Measurements from ENCODE around the gene ACTA2. TPM values are rescaled to one million over a fixed set of nuclear protein-coding genes. Genes with fewer than 3 reads are reported as not detected.

ACTA2 gene
- total RNA-seq, 6 experiments from 2014 or later = 112 to 178 (median 164) TPM

- Mint-ChIP-seq H3K4me1 (ENCODE audit: low read depth) (peaks cover 16% of the 10 kb centered on the region), H3K27me3 (ENCODE audit: insufficient read depth) (no peaks in the 10 kb centered on the region), H3K9me3 (no peaks in the 10 kb centered on the region), H3K27ac (no peak overlapping the region), H3K36me3 (ENCODE audit: low read depth) (peaks cover 45% of the 10 kb centered on the region), H3K4me3 (no peak overlapping the region)
- TF ChIP-seq, protein P1, sequence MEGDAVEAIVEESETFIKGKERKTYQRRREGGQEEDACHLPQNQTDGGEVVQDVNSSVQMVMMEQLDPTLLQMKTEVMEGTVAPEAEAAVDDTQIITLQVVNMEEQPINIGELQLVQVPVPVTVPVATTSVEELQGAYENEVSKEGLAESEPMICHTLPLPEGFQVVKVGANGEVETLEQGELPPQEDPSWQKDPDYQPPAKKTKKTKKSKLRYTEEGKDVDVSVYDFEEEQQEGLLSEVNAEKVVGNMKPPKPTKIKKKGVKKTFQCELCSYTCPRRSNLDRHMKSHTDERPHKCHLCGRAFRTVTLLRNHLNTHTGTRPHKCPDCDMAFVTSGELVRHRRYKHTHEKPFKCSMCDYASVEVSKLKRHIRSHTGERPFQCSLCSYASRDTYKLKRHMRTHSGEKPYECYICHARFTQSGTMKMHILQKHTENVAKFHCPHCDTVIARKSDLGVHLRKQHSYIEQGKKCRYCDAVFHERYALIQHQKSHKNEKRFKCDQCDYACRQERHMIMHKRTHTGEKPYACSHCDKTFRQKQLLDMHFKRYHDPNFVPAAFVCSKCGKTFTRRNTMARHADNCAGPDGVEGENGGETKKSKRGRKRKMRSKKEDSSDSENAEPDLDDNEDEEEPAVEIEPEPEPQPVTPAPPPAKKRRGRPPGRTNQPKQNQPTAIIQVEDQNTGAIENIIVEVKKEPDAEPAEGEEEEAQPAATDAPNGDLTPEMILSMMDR (IDR thresholded peaks at IDR 0.05) = no peak
- no peak for DNase-seq
Observed at GRCh38 chr10:88911116-88911515, 41.5 kb downstream of the ACTA2 start.

GRCh38 chr10:88908194-88908593, 44.4 kb downstream of the ACTA2 start:
- Mint-ChIP-seq H3K27ac (no peak overlapping the region), H3K4me3 (no peak overlapping the region), H3K36me3 (ENCODE audit: low read depth) (peaks cover 57% of the 10 kb centered on the region), H3K27me3 (ENCODE audit: insufficient read depth) (no peaks in the 10 kb centered on the region; the same call in 1 of the 2 replicates), H3K9me3 (no peaks in the 10 kb centered on the region), H3K4me1 (ENCODE audit: low read depth) (peaks cover 3% of the 10 kb centered on the region; the same call in 1 of the 2 replicates)
- TF ChIP-seq, protein P1 (IDR thresholded peaks at IDR 0.05) = no peak
- DNase-seq = no peak

GRCh38 chr10:88906921-88907320, 45.7 kb downstream of the ACTA2 start:
- no peak for DNase-seq
- Mint-ChIP-seq H3K9me3 (no peaks in the 10 kb centered on the region), H3K4me3 (no peak overlapping the region), H3K27ac (no peak overlapping the region; the same call in 1 of the 2 replicates), H3K36me3 (ENCODE audit: low read depth) (peaks cover 66% of the 10 kb centered on the region), H3K4me1 (ENCODE audit: low read depth) (peaks cover 14% of the 10 kb centered on the region), H3K27me3 (ENCODE audit: insufficient read depth) (no peaks in the 10 kb centered on the region; the same call in 1 of the 2 replicates)
- TF ChIP-seq, protein P1 (IDR thresholded peaks at IDR 0.05) = no peak

GRCh38 chr10:88903715-88904114, 48.9 kb downstream of the ACTA2 start:
- Mint-ChIP-seq H3K9me3 (no peaks in the 10 kb centered on the region), H3K4me3 (no peak overlapping the region), H3K27me3 (ENCODE audit: insufficient read depth) (no peaks in the 10 kb centered on the region; the same call in 1 of the 2 replicates), H3K4me1 (ENCODE audit: low read depth) (peaks cover 41% of the 10 kb centered on the region), H3K27ac (no peak overlapping the region), H3K36me3 (ENCODE audit: low read depth) (peaks cover 64% of the 10 kb centered on the region)
- no peak for DNase-seq
- TF ChIP-seq, protein P1 (IDR thresholded peaks at IDR 0.05) = no peak

DNA sequence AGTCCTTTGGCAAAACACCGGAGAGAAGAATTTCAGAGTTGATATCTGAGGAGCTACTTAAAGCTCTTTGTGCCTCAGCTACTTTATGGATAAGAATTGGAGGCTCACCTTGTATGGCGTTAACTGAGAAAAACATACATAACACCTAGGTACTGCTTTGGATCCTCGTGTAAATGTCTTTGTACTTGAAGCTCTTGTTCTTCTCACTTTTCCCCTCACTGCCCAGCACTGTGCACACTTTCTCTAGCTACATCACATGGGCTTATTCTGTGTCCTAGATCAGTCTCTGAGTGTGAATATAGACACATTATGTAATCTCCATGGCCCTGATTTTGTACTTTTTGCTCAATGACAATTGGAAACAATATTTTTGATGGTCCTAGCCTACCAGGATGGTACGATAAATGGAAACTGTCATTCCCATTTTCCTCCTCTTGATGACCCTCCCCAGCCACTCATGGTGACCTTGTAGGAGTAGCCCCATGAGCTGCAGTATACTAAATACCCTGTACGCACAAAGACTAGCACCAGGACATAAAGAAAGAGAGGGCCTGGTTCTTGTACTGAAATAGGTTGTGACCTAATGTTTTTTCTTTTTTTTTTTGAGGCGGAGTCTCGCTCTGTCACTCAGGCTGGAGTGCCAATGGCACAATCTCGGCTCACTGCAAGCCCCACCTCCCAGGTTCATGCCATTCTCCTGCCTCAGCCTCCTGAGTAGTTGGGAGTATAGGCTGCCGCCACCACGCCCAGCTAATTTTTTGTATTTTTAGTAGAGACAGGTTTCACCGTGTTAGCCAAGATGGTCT, 50.4 kb downstream of the ACTA2 start:
- TF ChIP-seq, protein P1 (IDR thresholded peaks at IDR 0.05) = no peak
- Mint-ChIP-seq H3K27ac (peak overlapping the region; percentile 78), H3K27me3 (ENCODE audit: insufficient read depth) (no peaks in the 10 kb centered on the region; the same call in 1 of the 2 replicates), H3K4me1 (ENCODE audit: low read depth) (peaks cover 57% of the 10 kb centered on the region), H3K9me3 (no peaks in the 10 kb centered on the region), H3K4me3 (peak overlapping the region; percentile 29; the same call in 1 of the 2 replicates), H3K36me3 (ENCODE audit: low read depth) (peaks cover 57% of the 10 kb centered on the region)
- DNase-seq = no peak

All from HFFc6 (cell line).